AG04450 (cell line): ENCODE measurements around the gene GLB1L. TPM values are rescaled to one million over a fixed set of nuclear protein-coding genes. Genes with fewer than 3 reads are reported as not detected.
"Not testable (repeated sequence)": the region's sequence is repeated elsewhere in the genome, so short reads cannot be mapped to it uniquely, and the experiment has no call there.

Experiments used
- CTCF ChIA-PET: fragments of 300-600, 350-600 bp; formaldehyde crosslinking; extraction: SDS; loops from one replicate; lab custom pipeline; 2022; ENCODE audit warnings: antibody characterized with exemption, inconsistent platforms; lab: Charles Lee
- POLR2A ChIA-PET: fragments of 350-600 bp; formaldehyde crosslinking; extraction: SDS; loops from one replicate; lab custom pipeline; 2021; ENCODE audit warnings: antibody characterized with exemption, inconsistent platforms; lab: Yijun Ruan, JAX
- DNase-seq: peaks from one replicate; pipeline ENCODE4 v3.0.0-alpha.2; 2011; ENCODE audit warnings: low read depth, low spot score
- H3K27ac ChIP-seq: one replicate; pipeline ENCODE4 v1.5.1; 2012; ENCODE audit warnings: low read depth, low read length, control low read depth
- H3K27me3 ChIP-seq: one replicate; pipeline ENCODE4 v1.6.0; 2012; ENCODE audit warnings: low read length; ENCODE audit not compliant: control insufficient read depth, insufficient read depth
- H3K4me3 ChIP-seq: 2 replicates; pipeline ENCODE4 v1.5.1; 2011; ENCODE audit warnings: mild to moderate bottlenecking, low read depth, low read length, control low read depth
- H3K9me3 ChIP-seq: 2 replicates; pipeline ENCODE4 v1.5.1; 2012; ENCODE audit warnings: low read length; ENCODE audit not compliant: control insufficient read depth, insufficient read depth
- polyA plus RNA-seq: library from polyadenylated mRNA; depleted of rRNA; stranded (reverse); fragments of >200 nt; gene quantifications from 2 replicates; pipeline ENCODE4 v1.2.3, GENCODE V29; 2011
- TF ChIP-seq, protein P1 (sequence below): IDR thresholded peaks from 2 replicates; pipeline ENCODE4 v1.5.1; 2011; ENCODE audit warnings: low read depth, low read length, control low read depth, inconsistent platforms

Gene GLB1L
- polyA plus RNA-seq, 1 experiment = 9.6 TPM

DNA sequence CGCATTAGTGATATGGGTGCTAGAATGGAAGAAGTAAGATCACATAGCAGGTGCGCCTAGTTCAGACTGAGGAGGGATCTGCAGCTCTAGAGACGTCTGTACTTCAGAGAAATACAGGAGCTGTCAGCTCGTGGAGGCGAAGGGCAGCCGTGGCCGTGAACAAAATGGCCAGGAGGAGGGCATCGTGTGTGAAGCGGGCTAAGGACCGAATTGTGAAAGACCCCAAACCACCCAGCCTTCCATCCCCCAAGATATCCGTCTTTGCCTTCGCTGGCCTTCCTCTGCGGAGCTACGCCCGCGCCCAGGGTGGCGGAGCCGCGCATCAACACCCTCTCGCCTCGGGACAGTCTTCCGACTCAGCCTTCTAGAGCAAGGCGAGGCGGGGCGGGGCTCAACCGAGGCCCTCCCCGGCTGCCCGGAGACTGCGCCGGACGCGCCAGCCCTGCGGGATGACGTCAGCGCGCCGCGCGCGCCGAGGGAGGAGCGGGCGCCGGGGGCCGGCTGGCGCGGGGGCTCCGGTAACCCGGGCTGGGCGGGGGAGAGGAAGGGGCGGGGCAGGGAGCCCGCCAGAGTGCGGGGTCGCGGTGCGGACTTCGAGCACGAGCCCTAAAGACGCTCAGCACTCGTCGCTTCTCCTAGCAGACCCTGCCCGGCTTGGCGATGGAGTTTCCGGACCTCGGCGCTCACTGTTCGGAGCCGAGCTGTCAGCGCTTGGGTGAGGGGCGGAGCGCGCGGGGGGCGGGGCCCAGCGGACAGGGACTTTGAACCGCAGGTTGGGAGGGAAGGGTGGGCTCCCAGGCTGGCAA is 38.7 kb downstream of the GLB1L start, which contains the start of gene ZFAND2B:
ZFAND2B (plus strand) TSS at position 455 of the 806 bp plus-strand sequence; CDS start at position 661, 206 bp downstream.
- CTCF ChIA-PET = interaction anchor here (0.6 to 2.6 kb wide), 8 partner anchors 30 to 308 kb away, joined by 3 to 9 read pairs (median 3); partner anchors contain the start of gene CNPPD1
- TF ChIP-seq, protein P1, sequence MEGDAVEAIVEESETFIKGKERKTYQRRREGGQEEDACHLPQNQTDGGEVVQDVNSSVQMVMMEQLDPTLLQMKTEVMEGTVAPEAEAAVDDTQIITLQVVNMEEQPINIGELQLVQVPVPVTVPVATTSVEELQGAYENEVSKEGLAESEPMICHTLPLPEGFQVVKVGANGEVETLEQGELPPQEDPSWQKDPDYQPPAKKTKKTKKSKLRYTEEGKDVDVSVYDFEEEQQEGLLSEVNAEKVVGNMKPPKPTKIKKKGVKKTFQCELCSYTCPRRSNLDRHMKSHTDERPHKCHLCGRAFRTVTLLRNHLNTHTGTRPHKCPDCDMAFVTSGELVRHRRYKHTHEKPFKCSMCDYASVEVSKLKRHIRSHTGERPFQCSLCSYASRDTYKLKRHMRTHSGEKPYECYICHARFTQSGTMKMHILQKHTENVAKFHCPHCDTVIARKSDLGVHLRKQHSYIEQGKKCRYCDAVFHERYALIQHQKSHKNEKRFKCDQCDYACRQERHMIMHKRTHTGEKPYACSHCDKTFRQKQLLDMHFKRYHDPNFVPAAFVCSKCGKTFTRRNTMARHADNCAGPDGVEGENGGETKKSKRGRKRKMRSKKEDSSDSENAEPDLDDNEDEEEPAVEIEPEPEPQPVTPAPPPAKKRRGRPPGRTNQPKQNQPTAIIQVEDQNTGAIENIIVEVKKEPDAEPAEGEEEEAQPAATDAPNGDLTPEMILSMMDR = no peak; the same call in 1 of the 2 replicates

DNA sequence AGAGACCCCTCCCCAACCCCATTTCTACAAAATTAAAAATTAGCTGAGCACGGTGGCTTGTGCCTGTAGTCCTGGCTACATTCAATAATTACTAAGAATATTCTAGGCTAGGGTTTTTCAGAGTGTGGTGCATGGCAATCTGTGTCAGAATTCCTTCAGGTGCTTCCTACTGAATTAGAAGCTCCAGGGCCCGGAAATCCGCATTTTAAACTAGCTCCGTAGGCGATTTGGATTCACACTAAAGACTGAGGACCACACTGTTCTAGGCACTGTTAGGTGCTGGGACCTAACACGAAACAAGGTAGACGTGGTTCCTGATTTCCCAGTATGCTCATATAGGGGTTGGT is 39.3 kb downstream of the GLB1L start:
- DNase-seq = no peak
- ChIA-PET POLR2A (interaction anchor here (1.0 to 3.6 kb wide), 7 partner anchors 12 to 43 kb away, joined by 3 to 37 read pairs (median 4); partner anchors contain the start of genes ABCB6, CNPPD1, GLB1L and STK16), CTCF (interaction anchor here (0.6 to 1.9 kb wide), 7 partner anchors 30 to 307 kb away, joined by 3 to 5 read pairs (median 3); partner anchors contain the start of gene CNPPD1)
- no peaks in the 10 kb centered on the region for H3K27me3 ChIP-seq
- H3K9me3 ChIP-seq = peaks cover 3% of the 10 kb centered on the region
- H3K27ac ChIP-seq = peak overlapping the region; percentile 52
- H3K4me3 ChIP-seq = peak overlapping the region; percentile 80
- TF ChIP-seq, protein P1 = no peak

More for the DNA sequence above, 38.7 kb downstream of the GLB1L start, which contains the start of gene ZFAND2B:
- DNase-seq = peak; percentile 69
- Histone ChIP-seq H3K4me3 (peak within 1 kb of the TSS; percentile 83), H3K27me3 (no peaks in the 10 kb centered on the region), H3K27ac (peak within 1 kb of the TSS; percentile 78), H3K9me3 (peaks cover under 1% of the 10 kb centered on the region)
- POLR2A ChIA-PET = interaction anchor here (0.6 to 3.6 kb wide), 10 partner anchors 9 to 182 kb away, joined by 3 to 37 read pairs (median 4); partner anchors contain the start of genes ABCB6, CNPPD1, GLB1L and STK16

DNA sequence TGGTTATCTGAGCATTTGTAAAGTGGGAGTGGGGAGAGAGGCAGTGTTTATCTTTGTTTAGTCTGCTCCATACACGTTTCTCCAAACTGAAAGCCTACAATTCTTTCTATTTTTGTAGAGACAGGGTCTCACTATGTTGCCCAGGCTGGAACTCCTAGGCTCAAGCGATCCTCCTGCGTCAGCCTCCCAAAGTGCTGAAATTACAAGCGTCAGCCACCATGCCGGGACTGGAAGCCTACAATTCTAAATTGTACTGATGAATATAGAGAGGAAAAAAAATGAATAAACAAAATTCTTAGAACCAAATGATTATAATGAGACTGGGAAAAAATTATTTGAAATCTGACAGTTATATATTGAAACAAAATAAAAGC is 40.1 kb downstream of the GLB1L start:
- CTCF ChIA-PET = interaction anchor here (1.4 kb wide), 1 partner anchor 90 kb away, joined by 3 read pairs; no protein-coding TSS in a partner anchor
- POLR2A ChIA-PET = interaction anchor here (0.7 kb wide), 1 partner anchor 179 kb away, joined by 3 read pairs; no protein-coding TSS in a partner anchor

DNA sequence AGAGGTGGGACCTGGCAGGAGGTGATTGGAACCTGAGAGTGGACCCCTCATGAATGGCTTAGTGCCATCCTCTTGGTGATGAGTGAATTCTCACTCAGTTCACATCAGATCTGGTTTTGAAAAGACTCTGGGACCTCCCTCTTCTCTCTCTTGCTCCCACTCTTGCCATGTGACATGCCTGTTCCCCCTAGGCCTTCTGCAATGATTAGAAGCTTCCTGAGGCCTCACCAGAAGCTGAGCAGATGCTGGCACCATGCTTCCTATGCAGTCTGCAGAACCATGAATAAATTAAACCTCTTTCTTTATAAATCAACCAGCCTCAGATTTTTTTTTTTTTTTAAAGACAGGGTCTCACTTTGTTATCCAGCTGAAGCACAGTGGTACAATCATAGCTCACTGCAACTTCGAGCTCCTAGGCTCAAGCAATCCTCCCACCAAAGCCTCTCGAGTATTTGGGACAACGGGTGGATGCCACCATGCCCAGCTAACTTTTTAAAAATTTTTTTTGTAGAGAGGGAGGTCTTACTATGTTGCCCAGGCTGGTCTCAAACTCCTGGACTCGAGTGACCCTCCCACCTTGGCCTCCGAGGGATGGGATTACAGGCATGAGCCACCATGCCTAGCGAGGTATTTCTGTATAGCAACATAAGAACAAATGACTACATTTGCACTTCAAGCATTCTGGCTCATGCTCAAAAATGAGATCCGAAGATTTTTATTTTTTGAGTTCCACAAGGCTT is 40.6 kb downstream of the GLB1L start:
- TF ChIP-seq, protein P1 = no peak
- CTCF ChIA-PET = no interaction called here
- peaks cover 3% of the 10 kb centered on the region for H3K9me3 ChIP-seq
- POLR2A ChIA-PET = interaction anchor here (0.7 kb wide), 1 partner anchor 178 kb away, joined by 3 read pairs; no protein-coding TSS in a partner anchor
- H3K27me3 ChIP-seq = no peaks in the 10 kb centered on the region
- no peak overlapping the region for H3K27ac ChIP-seq
- no peak for DNase-seq
- no peak overlapping the region for H3K4me3 ChIP-seq

More for the DNA sequence above, 40.1 kb downstream of the GLB1L start:
- H3K4me3 ChIP-seq = no peak overlapping the region
- no peaks in the 10 kb centered on the region for H3K27me3 ChIP-seq
- DNase-seq = no peak
- H3K27ac ChIP-seq = no peak overlapping the region
- peaks cover 3% of the 10 kb centered on the region for H3K9me3 ChIP-seq
- TF ChIP-seq, protein P1 = no peak

DNA sequence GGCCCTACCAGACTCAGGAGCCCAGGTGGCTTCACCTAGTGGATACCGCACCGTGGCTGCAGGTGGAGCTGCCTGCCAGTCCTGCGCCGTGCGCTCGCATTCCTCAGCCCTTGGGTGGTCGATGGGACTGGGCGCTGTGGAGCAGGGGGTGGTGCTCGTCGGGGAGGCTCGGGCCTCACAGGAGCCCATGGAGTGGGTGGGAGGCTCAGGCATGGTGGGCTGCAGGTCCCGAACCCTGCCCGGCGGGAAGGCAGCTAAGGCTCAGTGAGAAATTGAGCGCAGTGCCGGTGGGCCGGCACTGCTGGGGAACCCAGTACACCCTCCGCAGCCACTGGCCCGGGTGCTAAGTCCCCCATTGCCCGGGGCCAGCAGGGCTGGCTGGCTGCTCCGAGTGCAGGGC is 43.9 kb downstream of the GLB1L start:
- H3K4me3 ChIP-seq, CTCF ChIA-PET, H3K9me3 ChIP-seq, H3K27ac ChIP-seq, H3K27me3 ChIP-seq, DNase-seq: not testable (repeated sequence)
- POLR2A ChIA-PET = interaction anchor here (0.6 kb wide), 1 partner anchor 430 kb away, joined by 3 read pairs; no protein-coding TSS in a partner anchor

DNA sequence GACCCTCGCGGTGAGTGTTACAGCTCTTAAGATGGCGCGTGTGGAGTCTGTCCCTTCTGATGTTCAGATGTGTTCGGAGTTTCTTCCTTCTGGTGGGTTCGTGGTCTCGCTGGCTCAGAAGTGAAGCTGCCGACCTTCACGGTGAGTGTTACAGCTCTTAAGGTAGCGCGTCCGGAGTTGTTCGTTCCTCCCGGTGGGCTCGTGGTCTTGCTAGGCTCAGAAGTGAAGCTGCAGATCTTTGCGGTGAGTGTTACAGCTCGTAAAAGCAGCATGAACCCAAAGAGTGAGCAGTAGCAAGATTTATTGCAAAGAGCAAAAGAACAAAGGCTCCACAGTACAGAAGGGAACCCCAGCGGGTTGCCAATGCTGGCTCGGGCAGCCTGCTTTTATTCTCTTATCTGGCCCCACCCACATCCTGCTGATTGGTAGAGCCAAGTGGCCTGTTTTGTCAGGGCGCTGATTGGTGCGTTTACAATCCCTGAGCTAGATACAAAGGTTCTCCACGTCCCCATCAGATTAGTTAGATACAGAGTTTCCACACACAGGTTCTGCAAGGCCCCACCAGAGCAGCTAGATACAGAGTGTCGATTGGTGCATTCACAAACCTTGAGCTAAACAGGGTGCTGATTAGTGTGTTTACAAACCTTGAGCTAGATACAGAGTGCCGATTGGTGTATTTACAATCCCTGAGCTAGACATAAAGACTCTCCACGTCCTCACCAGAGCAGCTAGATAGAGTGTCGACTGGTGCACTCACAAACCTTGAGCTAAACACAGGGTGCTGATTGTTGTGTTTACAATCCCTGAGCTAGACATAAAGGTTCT is 44.5 kb downstream of the GLB1L start:
- DNase-seq, H3K27me3 ChIP-seq, H3K9me3 ChIP-seq, POLR2A ChIA-PET, CTCF ChIA-PET, H3K27ac ChIP-seq, H3K4me3 ChIP-seq: not testable (repeated sequence)
